OCI-LY7 (cell line): Measurements from ENCODE around the gene SERPINE2.

Experiments
- CTCF ChIP-seq: fragments of 200-600 bp; sonication (generic); conservative IDR thresholded peaks from 2 replicates; pipeline ENCODE4 v1.5.1; 2014; ENCODE audit warnings: mild to moderate bottlenecking, antibody characterized with exemption, low read length, moderate library complexity, mixed read lengths
- EZH2phosphoT487 ChIP-seq: fragments of 200-600 bp; sonication (generic); IDR thresholded peaks from 2 replicates; pipeline ENCODE4 v1.6.1; 2018; ENCODE audit warnings: low read depth, borderline replicate concordance, mild to moderate bottlenecking, mixed run types, antibody characterized with exemption, low read length, moderate library complexity, mixed read lengths

GRCh38 chr2:224017957-224018356, 21.1 kb downstream of the SERPINE2 start:
- TF ChIP-seq CTCF (no peak), EZH2phosphoT487 (no peak)
